ENCODE measurements around the gene KLHL6. TPM values are rescaled to one million over a fixed set of nuclear protein-coding genes. Genes with fewer than 3 reads are reported as not detected.
A peak's percentile ranks its signal among the peaks of the same experiment; 100 is the strongest.

The KLHL6 gene
- total and polyA plus RNA-seq, 2 experiments from 2014 or later: 0.03 TPM; not detected in 1

DNA sequence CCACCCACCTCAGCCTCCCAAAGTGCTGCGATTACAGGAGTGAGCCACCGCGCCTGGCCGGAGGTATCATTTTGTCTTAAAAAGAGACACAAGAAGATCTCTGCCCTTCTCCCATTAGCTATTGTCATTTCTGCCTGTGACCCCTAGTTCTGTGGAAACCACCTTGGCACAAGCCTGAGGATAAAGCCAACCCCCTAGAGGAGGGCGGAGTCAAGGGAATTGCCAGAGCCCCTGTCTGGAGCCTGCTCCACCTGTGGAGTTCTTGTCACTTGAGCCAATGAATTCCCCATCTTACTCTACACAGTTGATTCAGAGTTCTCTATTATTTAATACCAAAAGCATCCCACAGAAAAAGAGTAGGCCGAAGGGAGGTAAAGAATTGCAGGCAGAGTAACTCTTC, 34.9 kb upstream of the KLHL6 start:
- no peaks in the 10 kb centered on the region for H3K9me3 ChIP-seq (ENCODE audit: low read depth)
- H3K27me3 ChIP-seq: no peaks in the 10 kb centered on the region
- H3K36me3 ChIP-seq: no peaks in the 10 kb centered on the region
- H3K27ac ChIP-seq: no peak overlapping the region
- no peaks in the 10 kb centered on the region for H3K4me1 ChIP-seq (ENCODE audit: low read depth)
- H3K4me3 ChIP-seq: no peak overlapping the region
- TF ChIP-seq, protein P1, sequence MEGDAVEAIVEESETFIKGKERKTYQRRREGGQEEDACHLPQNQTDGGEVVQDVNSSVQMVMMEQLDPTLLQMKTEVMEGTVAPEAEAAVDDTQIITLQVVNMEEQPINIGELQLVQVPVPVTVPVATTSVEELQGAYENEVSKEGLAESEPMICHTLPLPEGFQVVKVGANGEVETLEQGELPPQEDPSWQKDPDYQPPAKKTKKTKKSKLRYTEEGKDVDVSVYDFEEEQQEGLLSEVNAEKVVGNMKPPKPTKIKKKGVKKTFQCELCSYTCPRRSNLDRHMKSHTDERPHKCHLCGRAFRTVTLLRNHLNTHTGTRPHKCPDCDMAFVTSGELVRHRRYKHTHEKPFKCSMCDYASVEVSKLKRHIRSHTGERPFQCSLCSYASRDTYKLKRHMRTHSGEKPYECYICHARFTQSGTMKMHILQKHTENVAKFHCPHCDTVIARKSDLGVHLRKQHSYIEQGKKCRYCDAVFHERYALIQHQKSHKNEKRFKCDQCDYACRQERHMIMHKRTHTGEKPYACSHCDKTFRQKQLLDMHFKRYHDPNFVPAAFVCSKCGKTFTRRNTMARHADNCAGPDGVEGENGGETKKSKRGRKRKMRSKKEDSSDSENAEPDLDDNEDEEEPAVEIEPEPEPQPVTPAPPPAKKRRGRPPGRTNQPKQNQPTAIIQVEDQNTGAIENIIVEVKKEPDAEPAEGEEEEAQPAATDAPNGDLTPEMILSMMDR (IDR thresholded peaks at IDR 0.05; ENCODE audit: low read depth, low read length): no peak
- no peak for DNase-seq (ENCODE audit: low read depth in 1 of 2, low spot score in 1 of 2)

DNA sequence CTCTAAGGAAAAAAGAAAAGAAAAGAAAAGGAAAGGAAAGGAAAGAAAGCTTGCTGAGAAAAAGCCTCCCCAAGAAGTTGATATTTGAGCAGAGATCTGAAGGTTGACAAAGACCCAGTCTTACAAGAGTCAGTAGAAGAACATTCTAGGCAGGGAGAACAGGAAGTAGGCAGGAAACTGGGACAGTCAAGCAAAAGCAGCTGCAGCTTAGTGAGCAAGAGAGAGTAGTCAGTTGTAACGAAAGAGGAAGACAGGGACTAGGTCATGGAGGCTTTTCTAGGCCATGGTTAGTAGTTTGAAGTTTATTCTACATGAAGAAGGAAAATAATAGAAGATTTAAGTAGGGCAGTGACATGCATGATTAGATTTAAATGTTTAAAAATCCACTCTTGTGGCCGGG, 31.8 kb upstream of the KLHL6 start:
- Histone ChIP-seq H3K4me1 (ENCODE audit: low read depth) (peaks cover 19% of the 10 kb centered on the region), H3K4me3 (no peak overlapping the region), H3K27me3 (no peaks in the 10 kb centered on the region), H3K27ac (no peak overlapping the region), H3K9me3 (ENCODE audit: low read depth) (no peaks in the 10 kb centered on the region), H3K36me3 (no peaks in the 10 kb centered on the region)
- DNase-seq (ENCODE audit: low read depth in 1 of 2, low spot score in 1 of 2): no peak
- TF ChIP-seq, protein P1 (IDR thresholded peaks at IDR 0.05; ENCODE audit: low read depth, low read length): no peak

DNA sequence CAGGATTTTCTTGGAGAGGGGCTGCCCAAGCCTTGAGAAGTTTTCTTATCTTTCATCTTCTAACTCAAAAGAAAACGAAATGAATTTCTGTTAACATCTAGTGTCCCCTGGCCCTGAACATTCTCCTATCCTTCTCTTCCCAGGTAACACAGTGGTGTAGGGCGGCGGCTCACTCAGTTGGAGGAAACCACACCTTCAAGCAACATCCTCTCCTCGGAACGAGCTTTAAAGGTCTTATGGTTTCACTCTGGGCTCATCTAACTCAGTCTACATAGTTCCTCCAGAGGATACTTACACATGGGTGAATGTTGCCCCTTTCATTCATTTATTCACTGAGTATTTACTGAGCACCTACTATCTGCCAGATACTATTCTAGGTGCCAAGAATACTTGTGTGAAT, 31.0 kb upstream of the KLHL6 start:
- no peaks in the 10 kb centered on the region for H3K27me3 ChIP-seq
- H3K9me3 ChIP-seq (ENCODE audit: low read depth): no peaks in the 10 kb centered on the region
- no peak overlapping the region for H3K27ac ChIP-seq
- DNase-seq (ENCODE audit: low read depth in 1 of 2, low spot score in 1 of 2): no peak
- no peak overlapping the region for H3K4me3 ChIP-seq
- H3K4me1 ChIP-seq (ENCODE audit: low read depth): peaks cover 19% of the 10 kb centered on the region
- TF ChIP-seq, protein P1 (IDR thresholded peaks at IDR 0.05; ENCODE audit: low read depth, low read length): no peak
- no peaks in the 10 kb centered on the region for H3K36me3 ChIP-seq

DNA sequence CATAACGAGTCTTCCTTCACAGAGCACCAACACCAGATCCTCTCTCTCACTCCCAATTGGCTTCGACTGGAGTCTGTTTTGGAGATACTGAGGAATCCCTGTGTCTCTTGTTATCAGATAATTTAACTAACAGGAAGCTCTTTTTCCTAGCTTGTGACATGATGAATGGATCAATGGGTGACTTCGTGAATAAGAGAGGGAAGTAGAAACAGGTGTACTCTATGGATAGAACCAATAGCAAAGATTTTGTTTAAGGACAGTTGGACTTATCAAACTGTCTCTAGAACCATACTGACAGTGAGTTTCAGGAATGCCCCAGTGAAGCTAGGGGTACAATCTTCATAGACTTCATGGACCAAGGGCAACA, 29.4 kb upstream of the KLHL6 start:
- Histone ChIP-seq H3K4me3 (no peak overlapping the region), H3K27ac (peak overlapping the region; percentile 9)

DNA sequence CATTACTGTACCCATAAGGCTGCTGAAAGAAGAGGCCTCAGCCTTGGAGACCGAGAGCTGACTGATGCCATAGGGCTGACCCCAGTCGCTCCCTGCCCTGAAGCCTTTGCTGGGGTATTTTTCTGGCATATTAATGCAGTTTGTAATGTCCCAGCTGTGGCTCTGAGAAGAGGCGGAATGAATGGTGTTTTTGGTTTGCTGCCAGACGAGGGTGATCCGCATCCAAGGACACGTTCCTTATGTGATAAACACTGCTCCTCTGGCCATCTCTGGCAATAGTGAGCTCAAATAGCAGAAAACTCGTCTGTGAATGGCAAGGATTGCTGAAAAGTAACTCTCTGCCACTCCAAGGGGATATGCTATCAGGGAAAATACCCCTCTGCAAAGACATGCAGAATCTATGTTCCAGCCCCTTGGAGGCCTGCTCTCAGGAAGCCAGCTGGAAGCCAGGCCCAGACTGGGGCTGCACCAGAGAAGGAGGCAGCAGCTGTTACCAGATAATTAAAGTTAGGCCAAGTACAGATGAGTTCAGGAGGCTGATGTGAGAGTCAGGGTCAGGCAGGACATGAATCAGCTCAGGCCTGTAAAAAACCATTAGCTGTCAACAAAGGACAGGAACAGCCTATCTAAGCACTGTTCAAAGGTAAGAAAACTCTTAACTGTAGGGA, 28.9 kb upstream of the KLHL6 start:
- DNase-seq (ENCODE audit: low read depth in 1 of 2, low spot score in 1 of 2): peak; percentile 21 to 86
- TF ChIP-seq, protein P1 (IDR thresholded peaks at IDR 0.05; ENCODE audit: low read depth, low read length): no peak
- Histone ChIP-seq H3K4me3 (no peak overlapping the region), H3K36me3 (no peaks in the 10 kb centered on the region), H3K4me1 (ENCODE audit: low read depth) (peaks cover 19% of the 10 kb centered on the region), H3K27ac (peak overlapping the region; percentile 9), H3K27me3 (no peaks in the 10 kb centered on the region), H3K9me3 (ENCODE audit: low read depth) (no peaks in the 10 kb centered on the region)

More for the DNA sequence above, 29.4 kb upstream of the KLHL6 start:
- Histone ChIP-seq H3K36me3 (no peaks in the 10 kb centered on the region), H3K4me1 (ENCODE audit: low read depth) (peaks cover 19% of the 10 kb centered on the region), H3K9me3 (ENCODE audit: low read depth) (no peaks in the 10 kb centered on the region), H3K27me3 (no peaks in the 10 kb centered on the region)
- TF ChIP-seq, protein P1 (IDR thresholded peaks at IDR 0.05; ENCODE audit: low read depth, low read length): no peak
- no peak for DNase-seq (ENCODE audit: low read depth in 1 of 2, low spot score in 1 of 2)
